ENCODE results near the gene ENTHD1.
"Not testable (repeated sequence)": the region's sequence is repeated elsewhere in the genome, so short reads cannot be mapped to it uniquely, and the experiment has no call there.

The ENTHD1 gene

DNA sequence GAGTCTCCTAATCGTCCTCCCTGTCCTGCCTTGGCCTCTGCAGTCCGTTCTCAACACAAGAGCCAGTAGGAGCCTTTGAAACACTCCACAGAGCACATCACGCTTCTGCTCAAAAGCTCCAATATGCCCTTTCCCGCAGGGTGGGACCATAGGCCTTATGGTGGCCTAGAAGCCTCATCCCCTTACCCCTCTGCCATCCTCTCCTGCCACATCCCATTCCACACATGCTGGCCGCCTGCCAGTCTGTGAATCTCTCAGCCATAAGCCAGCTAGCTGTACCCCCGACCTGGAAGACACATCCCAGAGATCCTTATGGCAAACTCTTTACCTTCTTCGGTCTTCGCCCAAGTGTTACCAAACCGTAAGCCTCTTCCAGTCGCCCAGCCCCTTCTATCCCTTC is 157.8 kb downstream of the ENTHD1 start:
- H3K4me3 ChIP-seq (ENCODE audit: low read depth, low read length), result no peak overlapping the region

DNA sequence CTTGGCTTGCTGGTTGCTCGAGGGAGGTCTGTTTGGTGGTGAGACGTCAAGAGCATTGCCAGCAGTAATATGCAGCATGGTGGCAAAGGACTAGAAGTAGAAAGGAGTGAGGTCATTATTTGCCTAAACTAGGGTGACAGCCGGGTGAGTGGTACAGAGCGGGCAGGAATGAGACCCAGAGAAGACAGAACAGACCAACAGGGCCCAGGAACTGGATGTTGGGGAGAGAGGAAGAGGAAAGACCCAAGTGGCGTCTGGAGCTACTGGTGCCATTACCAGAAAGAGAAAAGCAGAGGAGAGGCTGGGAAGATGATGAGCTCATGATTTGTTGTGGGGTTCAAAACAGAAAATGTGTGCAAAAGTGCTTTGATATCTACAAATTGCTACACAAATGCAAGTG is 158.7 kb downstream of the ENTHD1 start:
- H3K4me3 ChIP-seq (ENCODE audit: low read depth, low read length), result no peak overlapping the region

DNA sequence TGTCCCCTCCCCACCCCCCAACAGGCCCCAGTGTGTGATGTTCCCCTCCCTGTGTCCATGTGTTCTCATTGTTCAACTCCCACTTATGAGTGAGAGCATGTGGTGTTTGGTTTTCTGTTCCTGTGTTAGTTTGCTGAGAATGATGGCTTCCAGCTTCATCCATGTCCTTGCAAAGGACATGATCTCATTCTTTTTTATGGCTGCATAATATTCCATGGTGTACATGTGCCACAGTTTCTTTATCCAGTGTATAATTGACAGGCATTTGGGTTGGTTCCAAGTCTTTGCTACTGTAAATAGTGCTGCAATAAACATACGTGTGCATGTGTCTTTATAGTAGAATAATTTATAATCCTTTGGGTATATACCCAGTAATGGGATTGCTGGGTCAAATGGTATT is 159.5 kb downstream of the ENTHD1 start:
- not testable (repeated sequence) for H3K4me3 ChIP-seq (ENCODE audit: low read depth, low read length)

DNA sequence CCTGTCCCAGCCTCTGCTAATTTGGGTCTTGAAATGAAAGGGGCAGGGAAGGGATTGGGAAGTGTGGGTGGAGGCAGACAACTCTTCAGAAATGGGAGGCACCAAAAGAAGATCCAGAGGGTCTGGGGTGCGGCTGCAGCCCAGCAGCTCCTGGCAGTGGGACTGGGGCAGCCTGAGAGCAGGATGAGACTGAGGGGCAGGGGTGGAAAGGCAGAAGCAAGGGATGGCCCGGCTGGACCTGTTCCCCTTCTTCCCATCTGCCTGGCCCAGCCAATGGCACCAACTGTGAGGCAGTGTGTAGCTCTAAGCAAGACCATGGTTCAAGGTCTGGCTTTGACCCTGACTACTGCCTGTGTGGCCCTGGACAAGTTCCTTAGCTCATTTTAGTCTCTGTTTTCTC is 160.4 kb downstream of the ENTHD1 start:
- no peak overlapping the region for H3K4me3 ChIP-seq (ENCODE audit: low read depth, low read length)

DNA sequence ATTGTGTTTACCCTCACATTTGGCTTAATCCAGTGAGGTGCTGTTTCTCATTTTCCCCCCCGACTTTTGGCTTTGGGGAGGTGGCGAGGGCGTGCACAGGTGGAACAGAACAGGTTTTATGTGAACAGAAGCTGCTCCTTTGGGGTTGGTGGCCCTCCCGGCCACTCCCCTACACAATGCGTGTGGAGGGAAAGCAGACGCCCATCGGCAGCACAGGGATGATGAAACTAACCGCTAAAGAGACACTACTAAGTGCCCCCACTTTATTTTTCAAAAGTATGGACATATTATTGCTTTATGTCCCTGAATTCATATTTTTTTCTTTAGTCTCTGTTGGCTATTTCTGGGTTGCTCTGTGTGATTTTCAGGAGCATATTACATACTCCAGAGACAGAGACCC is 160.9 kb downstream of the ENTHD1 start:
- no peak overlapping the region for H3K4me3 ChIP-seq (ENCODE audit: low read depth, low read length)

DNA sequence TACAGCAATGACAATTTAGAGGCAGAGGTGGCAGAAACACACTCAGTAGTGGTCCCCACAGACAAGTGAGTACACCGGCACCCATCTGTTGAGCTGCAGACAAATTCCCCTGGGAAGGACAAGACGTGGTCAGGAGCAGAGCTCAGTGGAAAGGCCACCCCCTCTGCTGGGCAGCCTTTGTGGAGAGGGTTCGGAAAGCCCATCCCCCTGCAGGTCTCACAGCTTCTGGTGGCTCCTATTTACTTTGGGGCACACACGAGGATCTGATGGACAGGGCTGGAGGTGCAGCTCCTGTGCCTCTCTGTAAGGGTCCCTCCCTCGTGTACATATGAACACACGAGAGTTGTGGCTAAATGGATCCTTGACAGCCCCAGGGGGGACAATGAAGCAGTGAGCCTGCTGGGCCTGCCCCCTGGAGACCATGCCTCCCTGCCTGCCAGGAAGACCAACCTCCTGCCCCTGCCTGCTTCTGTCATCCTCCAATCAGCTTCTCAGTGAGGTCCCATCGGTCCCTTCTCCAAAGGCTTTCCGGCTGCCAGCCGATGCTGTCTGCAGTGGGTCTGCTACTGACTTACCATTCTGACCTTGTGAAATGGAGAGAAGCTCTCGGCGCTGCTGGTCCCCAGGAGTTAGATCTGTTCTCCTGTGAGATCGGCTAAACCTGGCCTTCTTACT is 161.5 kb downstream of the ENTHD1 start:
- H3K4me3 ChIP-seq (ENCODE audit: low read depth, low read length), result no peak overlapping the region

DNA sequence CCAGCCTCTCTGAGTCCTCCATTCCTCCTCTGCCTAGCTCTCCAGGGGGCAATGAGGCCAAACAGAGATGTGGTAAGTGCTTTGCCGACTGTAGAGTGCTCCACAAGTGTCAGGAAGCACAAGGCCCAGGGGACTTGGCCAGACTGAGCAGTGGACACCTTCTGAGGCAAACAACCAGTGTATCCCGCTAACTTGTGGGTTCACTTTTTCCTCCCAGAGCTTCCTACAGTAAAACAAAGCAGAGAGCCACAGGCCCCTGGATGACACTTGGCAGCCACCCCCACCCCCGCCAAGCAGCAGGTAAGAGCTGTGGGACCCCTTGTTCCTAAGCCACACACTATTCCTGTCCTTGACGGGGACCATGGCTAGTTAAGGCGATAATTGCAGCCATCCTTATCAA is 162.1 kb downstream of the ENTHD1 start:
- H3K4me3 ChIP-seq (ENCODE audit: low read depth, low read length), result no peak overlapping the region

DNA sequence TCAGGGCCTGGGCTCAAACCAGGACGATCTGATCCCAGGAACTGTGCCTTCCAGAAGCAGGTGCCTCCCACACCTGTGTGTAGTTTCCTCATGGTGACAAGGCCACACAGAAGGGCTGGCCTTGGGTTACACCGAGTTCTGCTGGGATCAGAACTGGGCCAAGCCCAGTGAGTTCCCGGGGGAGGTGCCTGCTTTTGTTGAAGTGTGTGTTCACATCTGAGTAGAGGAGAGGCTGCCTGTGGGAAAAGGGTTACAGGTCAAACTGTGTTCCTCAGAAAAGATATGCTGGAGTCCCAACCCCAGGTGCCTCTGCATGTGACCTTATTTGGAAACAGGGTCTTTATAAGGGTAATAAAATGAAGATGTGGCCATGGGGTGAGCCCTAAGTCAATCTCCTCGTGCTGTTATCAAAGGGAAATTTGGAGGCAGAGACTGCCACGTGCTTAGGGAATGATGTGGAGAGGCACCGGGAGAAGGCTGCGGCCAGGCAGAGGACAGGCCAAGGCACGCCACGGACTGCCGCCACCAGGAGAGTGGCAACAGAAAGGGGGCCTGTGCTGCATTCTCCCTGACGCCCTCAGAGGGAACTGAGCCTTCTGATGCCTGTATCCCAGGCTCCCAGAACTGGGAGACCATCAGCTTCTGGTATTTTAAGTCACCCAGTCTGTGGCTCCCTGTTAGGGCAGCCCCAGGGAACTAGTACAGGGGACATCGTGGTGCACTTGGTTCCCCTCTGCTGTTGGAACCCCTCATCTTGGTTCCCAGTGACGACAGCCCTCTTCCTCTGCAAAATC is 164.2 kb downstream of the ENTHD1 start:
- H3K4me3 ChIP-seq (ENCODE audit: low read depth, low read length), result no peak overlapping the region

DNA sequence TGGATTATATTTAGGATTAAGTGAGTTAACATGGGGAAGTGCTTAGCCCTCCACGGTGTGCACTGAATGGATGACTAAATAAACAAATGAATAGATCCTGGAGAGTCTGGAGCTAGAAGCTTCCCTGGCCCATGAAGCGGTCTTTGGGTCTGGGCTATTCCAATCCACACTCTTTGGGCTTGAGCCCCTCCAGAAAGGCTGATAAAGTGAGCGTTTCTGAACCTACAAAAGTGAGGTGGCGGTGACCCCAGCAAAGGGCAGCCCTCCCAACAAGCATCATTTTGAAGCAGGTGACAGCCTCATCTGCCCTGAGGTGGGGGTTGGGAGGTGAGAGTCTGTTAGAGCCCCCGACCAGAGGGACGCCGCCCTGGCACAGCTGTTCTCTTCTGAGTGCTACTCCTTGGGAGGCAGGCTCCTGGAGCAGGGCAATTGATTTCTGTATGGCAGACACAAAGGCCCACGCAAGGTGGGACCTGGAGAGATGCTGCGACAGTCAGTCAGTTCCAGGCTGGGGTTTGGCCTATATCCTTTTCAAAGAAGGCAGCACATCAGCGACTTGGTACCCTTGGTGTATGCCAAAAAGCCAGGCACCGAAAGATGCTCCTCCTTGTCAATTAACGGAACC is 165.2 kb downstream of the ENTHD1 start:
- H3K4me3 ChIP-seq (ENCODE audit: low read depth, low read length), result no peak overlapping the region

DNA sequence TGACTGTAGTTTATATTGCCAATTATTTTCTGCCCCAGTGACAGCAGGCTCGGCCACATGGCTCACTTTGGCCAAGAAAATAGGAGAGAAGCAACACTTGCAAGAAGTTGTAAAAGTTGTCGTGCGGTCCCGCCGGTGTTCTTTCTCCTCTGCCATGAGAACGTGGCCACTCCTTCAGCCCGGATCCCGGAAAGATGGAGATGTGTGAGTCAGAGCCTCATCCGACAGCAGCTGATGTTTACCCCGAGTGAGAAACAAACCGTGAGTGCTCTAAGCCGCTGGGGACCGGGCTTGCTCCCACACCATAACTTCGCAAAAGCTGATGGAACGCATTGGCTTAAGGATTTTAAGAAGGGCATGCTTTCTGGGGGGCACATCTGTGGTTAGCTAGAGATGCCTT is 166.0 kb downstream of the ENTHD1 start:
- H3K4me3 ChIP-seq (ENCODE audit: low read depth, low read length), result no peak overlapping the region

DNA sequence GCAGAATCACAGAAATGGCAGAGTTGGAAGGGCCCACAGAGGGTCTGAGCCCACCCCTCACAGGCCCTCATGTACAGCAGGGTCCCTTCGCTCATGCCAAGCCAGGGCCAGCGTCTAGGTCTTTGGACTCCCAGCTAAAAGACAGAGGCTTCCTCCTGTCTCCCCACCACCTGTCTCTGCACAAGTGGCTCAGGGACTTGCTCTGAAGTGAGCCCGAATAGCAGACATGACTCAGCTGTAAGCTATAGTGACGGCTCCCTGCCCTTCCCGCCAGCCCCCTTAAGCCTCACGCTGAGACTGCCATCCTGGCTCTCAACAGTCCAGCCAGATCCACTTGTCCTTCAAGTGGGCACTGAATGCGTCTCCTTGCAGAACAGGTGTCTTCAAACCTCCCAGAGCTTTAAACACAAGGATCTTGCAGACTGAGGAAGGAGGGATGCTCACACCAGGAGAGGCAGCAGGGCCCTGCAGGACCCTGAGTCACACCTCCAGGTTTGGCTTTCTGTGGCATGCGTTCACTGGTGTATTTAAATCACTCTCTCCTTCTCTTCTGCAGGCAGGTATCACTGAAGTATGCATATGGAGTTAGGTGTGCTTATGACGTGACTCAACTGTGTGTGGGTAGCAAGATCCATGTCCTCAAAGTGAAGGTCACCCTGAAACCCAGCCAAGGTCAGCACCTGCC is 168.1 kb downstream of the ENTHD1 start:
- H3K4me3 ChIP-seq (ENCODE audit: low read depth, low read length), result no peak overlapping the region

DNA sequence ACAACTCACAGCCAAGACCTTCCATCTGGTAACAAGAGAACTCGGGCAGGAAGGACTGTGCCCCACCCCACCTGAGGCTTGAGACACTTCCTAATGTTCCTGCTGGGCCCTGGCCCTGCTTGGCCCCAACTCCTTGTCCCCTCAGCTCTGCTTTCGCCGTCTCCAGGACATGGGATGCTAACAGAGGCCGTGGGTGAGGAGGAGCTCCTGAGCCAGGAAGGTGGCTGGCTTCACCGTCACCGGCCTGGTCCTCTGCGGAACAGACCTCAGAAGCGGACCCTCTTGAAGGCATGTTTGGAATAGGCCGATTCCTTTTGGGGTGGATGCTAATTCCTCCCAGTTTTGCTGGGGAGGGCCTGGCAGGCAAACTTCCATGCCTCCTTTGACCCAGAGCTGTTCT is 168.7 kb downstream of the ENTHD1 start:
- no peak overlapping the region for H3K4me3 ChIP-seq (ENCODE audit: low read depth, low read length)

DNA sequence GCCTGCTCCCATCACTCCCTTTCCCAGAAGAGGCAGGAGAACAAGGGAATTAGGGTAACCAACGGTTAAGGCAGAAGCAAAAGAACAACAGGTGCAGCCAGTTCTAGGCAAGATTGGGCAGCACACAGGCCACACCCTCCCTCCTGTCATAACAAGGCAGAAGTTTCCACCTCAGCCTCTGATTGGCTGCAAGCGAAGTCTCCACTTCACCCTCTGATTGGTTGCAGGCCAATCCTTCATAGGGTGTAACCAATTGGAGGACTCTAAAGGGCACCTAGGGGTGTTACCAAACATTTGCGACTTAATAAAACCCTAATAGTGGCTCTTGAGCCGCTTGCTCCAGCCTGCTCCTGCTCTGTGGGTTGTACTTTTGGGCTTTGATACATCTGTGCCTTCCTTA is 169.2 kb downstream of the ENTHD1 start:
- H3K4me3 ChIP-seq (ENCODE audit: low read depth, low read length), result no peak overlapping the region

DNA sequence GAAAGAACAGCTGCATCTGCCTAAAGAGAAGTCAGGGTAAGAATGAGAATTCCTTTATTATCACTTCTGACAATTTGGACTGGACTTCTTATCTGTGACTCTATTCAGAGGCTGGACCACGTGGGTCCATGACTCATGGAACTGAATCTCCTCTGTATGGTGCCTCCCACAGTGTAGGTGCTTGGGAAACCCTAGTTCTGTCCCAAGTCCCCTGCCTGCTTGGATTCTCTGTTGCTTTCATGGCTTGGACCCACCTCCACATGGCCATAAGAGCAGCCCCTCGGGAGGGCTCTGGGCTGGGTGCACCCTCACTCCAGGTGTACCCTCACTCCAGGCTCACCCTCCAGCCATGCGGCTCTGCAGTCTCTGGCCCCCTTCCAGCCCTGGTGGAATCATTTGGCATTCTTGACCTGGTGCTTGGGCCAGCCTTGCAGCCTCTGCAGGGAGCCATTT is 169.6 kb downstream of the ENTHD1 start:
- H3K4me3 ChIP-seq (ENCODE audit: low read depth, low read length), result no peak overlapping the region

DNA sequence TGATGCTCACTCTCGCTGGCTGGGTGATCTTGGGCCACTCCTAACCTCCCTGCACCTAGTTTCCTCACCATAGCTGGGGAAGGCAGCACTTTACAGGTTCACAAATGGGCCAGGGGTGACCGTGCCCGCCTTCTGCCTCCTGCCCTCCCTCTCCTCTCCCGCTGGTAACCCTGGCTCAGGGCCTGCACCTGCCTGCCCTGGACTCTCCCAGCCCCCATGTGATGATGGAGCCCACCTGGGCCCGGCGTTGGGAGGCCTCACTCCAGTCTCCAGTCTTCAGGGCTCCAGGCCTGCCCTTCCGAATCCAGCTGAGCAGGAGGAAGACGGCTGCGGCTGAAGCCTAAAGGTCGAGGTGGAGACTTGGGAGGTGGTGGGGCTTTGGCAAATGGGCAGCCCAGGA is 170.1 kb downstream of the ENTHD1 start:
- no peak overlapping the region for H3K4me3 ChIP-seq (ENCODE audit: low read depth, low read length)

DNA sequence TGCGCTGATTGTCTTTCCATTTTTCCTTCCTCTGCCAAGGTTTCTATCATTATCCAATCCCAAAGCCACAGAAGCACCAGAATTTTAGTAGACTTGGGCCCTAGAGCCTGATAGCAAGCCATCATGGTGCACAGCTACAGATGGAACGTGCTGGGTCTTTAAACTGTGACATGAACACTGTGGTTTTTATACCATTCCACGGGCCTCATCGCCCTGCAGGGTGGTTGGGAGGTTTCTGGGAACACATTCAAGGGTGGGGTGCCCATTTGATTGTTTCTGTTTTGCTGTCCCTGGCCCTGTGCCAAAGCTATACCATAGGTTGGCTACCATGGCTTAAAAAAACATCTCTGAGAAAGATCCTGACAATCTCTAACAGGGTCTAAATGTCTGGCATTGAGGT is 171.1 kb downstream of the ENTHD1 start:
- no peak overlapping the region for H3K4me3 ChIP-seq (ENCODE audit: low read depth, low read length)

DNA sequence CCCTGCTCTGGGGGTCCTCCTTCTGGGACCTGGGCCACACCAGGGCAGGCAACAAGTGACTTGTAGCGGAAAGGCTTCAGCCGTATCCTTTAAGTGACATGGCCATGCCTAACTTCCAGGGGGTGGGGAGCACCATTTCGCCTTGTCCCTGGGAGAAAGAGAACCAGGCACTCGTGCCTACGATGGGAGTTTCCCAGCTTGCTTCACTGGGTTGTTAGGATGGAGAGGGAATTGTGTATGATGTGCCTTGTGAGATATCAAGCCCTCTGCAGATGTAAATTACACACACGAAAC is 171.6 kb downstream of the ENTHD1 start:
- H3K4me3 ChIP-seq (ENCODE audit: low read depth, low read length), result no peak overlapping the region

DNA sequence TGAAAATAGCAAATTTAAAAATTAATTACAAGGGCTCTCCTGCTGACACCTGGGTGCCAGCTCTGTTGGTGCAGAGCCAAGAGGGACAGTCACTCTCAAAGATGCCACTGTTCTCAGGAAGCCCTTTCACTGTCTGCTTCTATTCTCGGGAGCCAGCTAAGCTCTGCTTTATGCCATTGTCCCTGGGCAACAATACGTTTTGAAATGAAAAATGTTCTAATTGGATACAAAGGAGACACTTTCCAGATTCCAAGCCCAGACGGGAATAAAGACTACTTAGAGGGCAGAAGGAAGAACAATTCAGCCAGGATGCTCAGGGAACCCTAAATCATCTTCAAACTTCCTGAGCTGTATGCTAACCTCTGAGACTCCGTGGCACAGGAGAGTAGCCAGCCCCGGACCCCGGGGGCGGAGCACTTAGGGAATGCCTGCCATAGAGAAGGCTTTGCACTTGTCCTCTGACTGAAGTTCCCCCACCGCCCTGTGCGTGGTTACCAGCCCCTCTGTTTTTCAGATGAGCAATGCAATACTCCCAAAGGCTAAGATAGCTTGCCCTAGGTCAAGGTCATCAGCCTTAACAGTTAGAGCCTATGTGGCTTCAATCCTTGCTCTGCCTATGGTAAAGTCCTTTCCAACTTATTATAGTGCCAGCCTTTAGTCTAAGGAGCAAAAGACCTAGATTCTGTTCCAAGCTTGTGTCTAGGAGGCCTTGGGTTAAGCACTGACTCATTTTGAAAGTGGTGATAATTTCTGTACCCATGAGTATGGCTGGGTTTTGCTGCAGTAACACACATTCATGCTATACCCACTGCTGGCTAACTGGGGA is 172.1 kb downstream of the ENTHD1 start:
- H3K4me3 ChIP-seq (ENCODE audit: low read depth, low read length), result no peak overlapping the region

DNA sequence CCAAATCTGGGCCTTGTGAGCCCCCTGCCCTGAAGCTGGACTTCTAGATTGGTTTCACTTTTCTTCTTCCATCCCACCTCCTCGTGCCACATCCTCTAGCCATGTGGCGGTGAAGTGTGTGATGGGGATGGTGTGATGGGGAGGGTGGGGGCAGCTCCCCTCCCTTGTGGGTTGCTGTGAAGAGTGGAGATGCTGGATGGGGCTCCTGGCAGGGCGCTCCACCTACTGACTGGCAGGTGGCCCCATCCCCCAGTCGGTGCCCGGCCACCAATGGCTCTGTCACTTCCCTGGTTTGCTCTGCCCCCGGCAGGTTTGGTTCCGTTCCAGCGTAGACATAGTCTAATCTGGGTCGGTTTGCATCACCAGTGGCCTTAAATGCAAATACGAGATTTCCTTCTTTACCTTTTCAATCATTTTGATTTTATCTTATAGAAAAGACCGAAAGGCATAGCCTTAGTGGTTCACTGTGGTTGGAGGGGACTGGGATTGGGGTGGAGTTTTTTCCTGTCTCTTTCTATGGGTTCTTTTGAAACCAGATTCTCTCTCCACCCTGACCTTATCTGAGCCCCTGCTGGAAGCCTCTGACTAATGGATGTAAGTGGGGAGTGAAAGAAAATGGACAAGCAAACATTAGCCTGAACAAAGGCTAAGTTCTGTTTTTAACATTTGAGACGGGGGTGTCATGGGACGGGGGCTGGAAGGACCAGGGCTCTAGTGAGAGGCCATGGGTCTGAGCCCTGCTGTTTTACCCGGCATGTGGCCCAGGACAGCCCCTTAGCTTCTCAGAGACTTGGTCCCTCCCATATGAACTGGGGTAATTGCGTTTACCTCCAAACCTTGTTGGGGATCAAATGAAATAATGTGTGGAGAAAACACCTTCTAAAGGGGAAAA is 173.8 kb downstream of the ENTHD1 start:
- no peak overlapping the region for H3K4me3 ChIP-seq (ENCODE audit: low read depth, low read length)

DNA sequence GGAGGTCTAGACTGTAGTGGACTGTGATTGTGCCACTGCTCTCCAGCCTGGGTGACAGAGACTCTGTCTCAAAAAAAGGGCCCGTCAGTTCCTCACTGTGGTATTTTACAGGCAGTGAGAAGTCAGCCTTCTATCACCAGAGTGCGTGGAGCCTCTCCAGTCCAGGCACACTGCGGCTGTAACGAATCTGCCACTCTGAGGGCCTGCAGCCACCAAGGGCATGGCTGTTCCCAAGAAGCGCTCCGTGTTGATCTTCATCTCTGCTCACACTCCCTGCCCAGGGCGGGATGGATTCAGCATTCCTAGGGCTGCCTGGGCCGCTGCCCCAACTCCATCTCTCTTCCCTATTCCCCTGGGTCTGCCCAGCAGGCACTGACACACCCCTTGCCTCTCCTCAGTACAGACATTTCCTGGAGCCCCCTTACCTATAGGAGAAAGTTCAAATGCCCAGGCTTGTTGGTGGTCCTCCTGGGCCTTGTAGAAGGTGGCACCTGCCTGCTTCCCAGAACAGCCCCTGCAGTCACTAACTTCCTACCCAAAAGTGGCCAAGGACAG is 174.6 kb downstream of the ENTHD1 start:
- no peak overlapping the region for H3K4me3 ChIP-seq (ENCODE audit: low read depth, low read length)

Measured in iPS-11a (cell line).